B cell (primary cell): ENCODE results near the gene UNC13D. TPM values are rescaled to one million over a fixed set of nuclear protein-coding genes. Genes with fewer than 3 reads are reported as not detected.
"Not testable (repeated sequence)": the region's sequence is repeated elsewhere in the genome, so short reads cannot be mapped to it uniquely, and the experiment has no call there.

ENCODE experiments used
- ATAC-seq: fragments of 200-7000 bp; cut with Tn5 transposase; one replicate; pipeline ENCODE4 v1.10.0; 2021; ENCODE audit warnings: low read depth, mild to moderate bottlenecking, moderate number of reproducible peaks, moderate library complexity
- CTCF ChIA-PET: fragments of 350-600 bp; sonication (Branson Sonifier 250); formaldehyde crosslinking; loops from one replicate; lab custom pipeline; 2021; ENCODE audit warnings: antibody characterized with exemption, inconsistent platforms; lab: Charles Lee
- POLR2A ChIA-PET: fragments of 350-600 bp; sonication (Branson Sonifier 250); formaldehyde crosslinking; loops from one replicate; lab custom pipeline; 2021; ENCODE audit warnings: antibody characterized with exemption; lab: Charles Lee
- DNase-seq: peaks from one replicate; pipeline ENCODE4 v3.0.0; 2013
- H2AFZ ChIP-seq: 2 replicates; pipeline ENCODE4 v1.6.1; 2012; ENCODE audit warnings: mild to moderate bottlenecking, low read depth, low read length; ENCODE audit not compliant: insufficient read depth, poor library complexity, severe bottlenecking
- H3K27ac ChIP-seq, 2 donors: 1 replicate in 1 of 2; 2 replicates in 1 of 2; pipeline ENCODE4 v1.5.1; 2012 to 2013; ENCODE audit warnings: low read length in 2 of 2, mild to moderate bottlenecking in 2 of 2, moderate library complexity in 1 of 2
- H3K27me3 ChIP-seq, 4 experiments: fragments of 200-600 bp in 1 of 4; sonication (generic) in 1 of 4; replicated peaks in 1 of 4; 1 replicate in 2 of 4; 2 replicates in 2 of 4; pipeline versions ENCODE4 v1.6.1 to v1.7.0; 2013 to 2016; ENCODE audit warnings: low read length in 3 of 4, mild to moderate bottlenecking in 2 of 4, mixed read lengths in 1 of 4, moderate library complexity in 1 of 4; ENCODE audit not compliant: insufficient read depth in 4 of 4, control insufficient read depth in 3 of 4; ENCODE audit errors: control extremely low read depth in 1 of 4
- H3K36me3 ChIP-seq, 2 experiments: replicated peaks in 1 of 2; 1 replicate in 1 of 2; 2 replicates in 1 of 2; pipeline versions ENCODE4 v1.6.1 to v1.7.1; 2013; ENCODE audit warnings: low read length in 1 of 2; ENCODE audit not compliant: insufficient read depth in 2 of 2, control insufficient read depth in 1 of 2; ENCODE audit errors: control extremely low read depth in 1 of 2, extremely low read depth in 1 of 2
- H3K4me1 ChIP-seq, 2 donors: fragments of 200-600 bp in 1 of 2; sonication (generic) in 1 of 2; 1 replicate in 1 of 2; 2 replicates in 1 of 2; pipeline versions ENCODE4 v1.5.1 to v1.6.1; 2013 to 2017; ENCODE audit warnings: low read length in 2 of 2; ENCODE audit not compliant: control insufficient read depth in 2 of 2, insufficient read depth in 2 of 2
- H3K4me2 ChIP-seq: replicated peaks from 2 replicates; pipeline ENCODE3; 2012; ENCODE audit warnings: mild to moderate bottlenecking, low read depth, low read length; ENCODE audit not compliant: poor library complexity, severe bottlenecking
- H3K4me3 ChIP-seq, 5 experiments: fragments of 200-600 bp in 1 of 5; sonication (generic) in 1 of 5; 1 replicate in 3 of 5; 2 replicates in 2 of 5; pipeline versions ENCODE4 v1.5.1 to v1.7.0; 2011 to 2016; ENCODE audit warnings: low read length in 4 of 5, mild to moderate bottlenecking in 4 of 5, low read depth in 2 of 5, control low read depth in 1 of 5, moderate library complexity in 1 of 5; ENCODE audit not compliant: insufficient read depth in 1 of 5; ENCODE audit errors: control extremely low read depth in 1 of 5, extremely low read depth in 1 of 5
- H3K79me2 ChIP-seq: fragments of 200-600 bp; sonication (generic); one replicate; pipeline ENCODE4 v1.6.0; 2016; ENCODE audit warnings: low read length; ENCODE audit not compliant: control insufficient read depth, insufficient read depth
- H3K9ac ChIP-seq: fragments of 200-600 bp; sonication (generic); 2 replicates; pipeline ENCODE4 v1.6.1; 2017; ENCODE audit warnings: mild to moderate bottlenecking, low read length, moderate library complexity
- H3K9me3 ChIP-seq, 3 donors: one replicate each; pipeline versions ENCODE4 v1.6.1 to v1.7.1; 2013; ENCODE audit warnings: low read length in 2 of 3; ENCODE audit not compliant: control insufficient read depth in 2 of 3, insufficient read depth in 1 of 3; ENCODE audit errors: control extremely low read depth in 1 of 3
- H4K20me1 ChIP-seq: 2 replicates; pipeline ENCODE4 v1.6.0; 2012; ENCODE audit warnings: mild to moderate bottlenecking, low read length; ENCODE audit not compliant: insufficient read depth, control insufficient read depth, poor library complexity, severe bottlenecking
- H3K27ac Mint-ChIP-seq: one replicate; pipeline ENCODE4 v1.8.0; 2021; ENCODE audit warnings: mixed read lengths
- H3K27me3 Mint-ChIP-seq: one replicate; pipeline ENCODE4 v1.8.0; 2021; ENCODE audit warnings: mixed read lengths
- H3K4me1 Mint-ChIP-seq: one replicate; pipeline ENCODE4 v1.8.0; 2021; ENCODE audit warnings: mixed read lengths
- H3K4me3 Mint-ChIP-seq: one replicate; pipeline ENCODE4 v1.8.0; 2021; ENCODE audit warnings: mixed read lengths
- H3K9me3 Mint-ChIP-seq: one replicate; pipeline ENCODE4 v1.8.0; 2022; ENCODE audit warnings: mixed read lengths; ENCODE audit not compliant: insufficient read depth
- EZH2 ChIP-seq: IDR thresholded peaks from 2 replicates; pipeline ENCODE4 v1.6.1; 2012; ENCODE audit warnings: borderline replicate concordance, low read depth, mild to moderate bottlenecking, moderate library complexity, low read length; ENCODE audit not compliant: insufficient read depth, poor library complexity, severe bottlenecking
- WGBS: methylation state at CpG from one replicate; pipeline ENCODE4 v1.1.5; 2013; ENCODE audit warnings: missing lambda C conversion rate; ENCODE audit not compliant: insufficient coverage; 5-methylcytosine and 5-hydroxymethylcytosine counted together
- intact Hi-C: fragments of 100-400 bp; cut with micrococcal nuclease; formaldehyde crosslinking; loops from one replicate; pipeline ENCODE4 v1.10.0; 2022
- polyA plus RNA-seq: library from polyadenylated mRNA; depleted of rRNA; stranded (reverse); fragments of >200 nt; gene quantifications from 2 replicates; pipeline ENCODE4 v1.2.3, GENCODE V29; 2012
- total RNA-seq, 2 donors: library from RNA; stranded (reverse); fragments of 120-200 nt in 1 of 2; gene quantifications; 1 replicate in 1 of 2; 2 replicates in 1 of 2; pipeline versions ENCODE4 v1.2.3 to v1.2.4, GENCODE V29; 2013 to 2022
- TF ChIP-seq, protein P1 (sequence below): fragments of 200-600 bp; IDR thresholded peaks from one replicate; pipeline ENCODE4 v1.8.0; 2022; ENCODE audit warnings: antibody characterized with exemption, mild to moderate bottlenecking

The UNC13D gene
- total and polyA plus RNA-seq, 2 donors (not counting 1 experiment from before 2014, with no cell fraction given): 101 to 107 TPM

GRCh38 chr17:75861927-75862317, 17.7 kb upstream of the UNC13D start:
- Histone ChIP-seq H3K27me3 (no peaks in the 10 kb centered on the region), H3K9ac (no peak overlapping the region), H3K27ac (no peak overlapping the region), H3K9me3 (no peaks in the 10 kb centered on the region), H3K36me3 (no peaks in the 10 kb centered on the region), H3K4me2 (no peak overlapping the region), H3K4me1 (peaks cover 33 to 47% of the 10 kb centered on the region in 2 donors), H2AFZ (no peak overlapping the region), H3K4me3 (no peak overlapping the region), H4K20me1 (no peaks in the 10 kb centered on the region), H3K79me2 (no peaks in the 10 kb centered on the region)
- ChIA-PET CTCF (interaction anchor here (0.7 to 5.4 kb wide), 12 partner anchors 10 to 106 kb away, joined by 3 to 50 read pairs (median 4); partner anchors contain the start of genes TRIM47, TRIM65 and UNC13D), POLR2A (interaction anchor here (1.9 kb wide), 1 partner anchor 14 kb away, joined by 6 read pairs; no protein-coding TSS in a partner anchor)
- intact Hi-C loops: no loop called here
- DNase-seq: no peak
- WGBS: 95% methylated on average over 6 of the region's 9 CpGs
- Mint-ChIP-seq H3K4me1 (peaks cover 40% of the 10 kb centered on the region), H3K27ac (peak overlapping the region; percentile 82), H3K4me3 (no peak overlapping the region), H3K9me3 (no peaks in the 10 kb centered on the region), H3K27me3 (no peaks in the 10 kb centered on the region)
- no peak for TF ChIP-seq EZH2
- TF ChIP-seq, protein P1, sequence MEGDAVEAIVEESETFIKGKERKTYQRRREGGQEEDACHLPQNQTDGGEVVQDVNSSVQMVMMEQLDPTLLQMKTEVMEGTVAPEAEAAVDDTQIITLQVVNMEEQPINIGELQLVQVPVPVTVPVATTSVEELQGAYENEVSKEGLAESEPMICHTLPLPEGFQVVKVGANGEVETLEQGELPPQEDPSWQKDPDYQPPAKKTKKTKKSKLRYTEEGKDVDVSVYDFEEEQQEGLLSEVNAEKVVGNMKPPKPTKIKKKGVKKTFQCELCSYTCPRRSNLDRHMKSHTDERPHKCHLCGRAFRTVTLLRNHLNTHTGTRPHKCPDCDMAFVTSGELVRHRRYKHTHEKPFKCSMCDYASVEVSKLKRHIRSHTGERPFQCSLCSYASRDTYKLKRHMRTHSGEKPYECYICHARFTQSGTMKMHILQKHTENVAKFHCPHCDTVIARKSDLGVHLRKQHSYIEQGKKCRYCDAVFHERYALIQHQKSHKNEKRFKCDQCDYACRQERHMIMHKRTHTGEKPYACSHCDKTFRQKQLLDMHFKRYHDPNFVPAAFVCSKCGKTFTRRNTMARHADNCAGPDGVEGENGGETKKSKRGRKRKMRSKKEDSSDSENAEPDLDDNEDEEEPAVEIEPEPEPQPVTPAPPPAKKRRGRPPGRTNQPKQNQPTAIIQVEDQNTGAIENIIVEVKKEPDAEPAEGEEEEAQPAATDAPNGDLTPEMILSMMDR: no peak
- ATAC-seq: no peak

GRCh38 chr17:75859358-75859757, 15.2 kb upstream of the UNC13D start:
- not testable (repeated sequence) for H3K9me3 ChIP-seq, H3K9ac ChIP-seq, H4K20me1 ChIP-seq, H3K27me3 ChIP-seq, H3K36me3 ChIP-seq, H3K4me2 ChIP-seq, ATAC-seq, H3K9me3 Mint-ChIP-seq, DNase-seq, H2AFZ ChIP-seq, H3K4me3 ChIP-seq, H3K27me3 Mint-ChIP-seq
- ChIA-PET POLR2A (interaction anchor here (1.6 to 1.7 kb wide), 4 partner anchors 15 to 79 kb away, joined by 4 to 11 read pairs (median 8); partner anchors contain the start of genes TRIM65 and UNC13D), CTCF (interaction anchor here (1.0 to 5.4 kb wide), 8 partner anchors 12 to 526 kb away, joined by 3 to 50 read pairs (median 6); partner anchors contain the start of genes MRPL38, SPHK1, TRIM47 and TRIM65)
- intact Hi-C loops: loop anchor here (5.0 to 10.0 kb wide), 2 partner anchors 195 to 243 kb away; partner anchors contain the start of genes EXOC7, RECQL5 and SAP30BP
- 100% methylated on average over 2 of the region's 10 CpGs for WGBS
- peak overlapping the region; percentile 68 to 81 for H3K27ac ChIP-seq
- peak overlapping the region; percentile 55 for H3K27ac Mint-ChIP-seq
- peak overlapping the region; percentile 32 for H3K4me3 Mint-ChIP-seq
- peaks cover 38% of the 10 kb centered on the region for H3K4me1 Mint-ChIP-seq
- H3K79me2 ChIP-seq: peaks cover 19% of the 10 kb centered on the region
- H3K4me1 ChIP-seq: peaks cover 36 to 55% of the 10 kb centered on the region in 2 donors
